A673 (cell line): ENCODE measurements around the gene DNAJA4. TPM values are rescaled to one million over a fixed set of nuclear protein-coding genes. Genes with fewer than 3 reads are reported as not detected.

ENCODE experiments used
- BruUV-seq: library from RNA; stranded (reverse); fragments of 400-500 nt; replicated peaks from 2 replicates; lab custom pipeline; 2021; lab: Mats Ljungman, UMichigan
- CTCF ChIA-PET: fragments of 300-600 bp; sonication (Branson Sonifier 250); formaldehyde crosslinking; loops from one replicate; lab custom pipeline; 2022; ENCODE audit warnings: antibody characterized with exemption; lab: Charles Lee
- POLR2A ChIA-PET: fragments of 300-600 bp; sonication (Branson Sonifier 250); formaldehyde crosslinking; loops from one replicate; lab custom pipeline; 2022; ENCODE audit warnings: antibody characterized with exemption; ENCODE audit not compliant: low non-redundant PET; lab: Charles Lee
- DNase-seq: peaks from one replicate; pipeline ENCODE4 v3.0.0-alpha.2; 2015; ENCODE audit warnings: low spot score
- H3K27ac ChIP-seq: fragments of 200-600 bp; sonication (generic); 2 replicates; pipeline ENCODE4 v1.5.1; 2016; ENCODE audit warnings: mixed run types, low read depth, mild to moderate bottlenecking, mixed read lengths, antibody characterized with exemption, low read length; ENCODE audit not compliant: poor library complexity, severe bottlenecking
- H3K27me3 ChIP-seq: fragments of 200-600 bp; sonication (generic); replicated peaks from 2 replicates; pipeline ENCODE4 v1.6.1; 2017; ENCODE audit warnings: mixed run types, low read depth, mild to moderate bottlenecking, mixed read lengths, antibody characterized with exemption, low read length; ENCODE audit not compliant: insufficient read depth, poor library complexity
- H3K36me3 ChIP-seq: fragments of 200-600 bp; sonication (generic); 2 replicates; pipeline ENCODE4 v1.6.1; 2016; ENCODE audit warnings: mixed run types, mild to moderate bottlenecking, mixed read lengths, antibody characterized with exemption, low read length; ENCODE audit not compliant: insufficient read depth, poor library complexity, severe bottlenecking
- H3K4me1 ChIP-seq: fragments of 200-600 bp; sonication (generic); 2 replicates; pipeline ENCODE4 v1.6.1; 2017; ENCODE audit warnings: mixed run types, mild to moderate bottlenecking, mixed read lengths, antibody characterized with exemption, low read length; ENCODE audit not compliant: insufficient read depth, poor library complexity, severe bottlenecking
- H3K4me3 ChIP-seq: fragments of 200-600 bp; sonication (generic); 2 replicates; pipeline ENCODE4 v1.5.1; 2016; ENCODE audit warnings: low read depth, mixed run types, mild to moderate bottlenecking, mixed read lengths, low read length; ENCODE audit not compliant: poor library complexity, severe bottlenecking
- H3K9me3 ChIP-seq: fragments of 200-600 bp; sonication (generic); 2 replicates; pipeline ENCODE4 v1.6.1; 2016; ENCODE audit warnings: mixed run types, low read depth, mild to moderate bottlenecking, mixed read lengths, antibody characterized with exemption, low read length; ENCODE audit not compliant: poor library complexity, severe bottlenecking
- CTCF ChIP-seq: fragments of 300-800, 200-600 bp; sonication (generic); conservative IDR thresholded peaks from 2 replicates; pipeline ENCODE4 v1.5.1; 2017; ENCODE audit warnings: low read depth, mild to moderate bottlenecking, antibody characterized with exemption, low read length, moderate library complexity, mixed read lengths
- EZH2 ChIP-seq: fragments of 200-600 bp; sonication (generic); IDR thresholded peaks from 2 replicates; pipeline ENCODE4 v1.6.1; 2017; ENCODE audit warnings: borderline replicate concordance, low read depth, mild to moderate bottlenecking, mixed read lengths, antibody characterized with exemption, low read length; ENCODE audit not compliant: poor library complexity, severe bottlenecking
- intact Hi-C: fragments of 100-400 bp; cut with micrococcal nuclease; formaldehyde crosslinking; loops from one replicate; pipeline ENCODE4 v1.10.0; 2022; ENCODE audit not compliant: unreplicated experiment
- total RNA-seq: library from RNA; stranded (reverse); gene quantifications from 2 replicates; pipeline ENCODE4 v1.2.3, GENCODE V29; 2021

DNAJA4 gene
- total RNA-seq, 1 experiment from 2014 or later: 15.7 TPM

- ChIA-PET POLR2A (no interaction called here), CTCF (no interaction called here)
- Histone ChIP-seq H3K9me3 (no peaks in the 10 kb centered on the region), H3K4me1 (no peaks in the 10 kb centered on the region), H3K36me3 (peaks cover 28% of the 10 kb centered on the region), H3K4me3 (no peak overlapping the region), H3K27ac (no peak overlapping the region), H3K27me3 (no peaks in the 10 kb centered on the region)
- intact Hi-C loops: no loop called here
- BruUV-seq: no TSS peak
- no peak for DNase-seq
- TF ChIP-seq CTCF (no peak), EZH2 (no peak)
Observed at GRCh38 chr15:78290222-78290621, 25.9 kb downstream of the DNAJA4 start.

GRCh38 chr15:78291052-78291451 lies 26.7 kb downstream of the DNAJA4 start:
- ChIA-PET POLR2A (interaction anchor here (0.7 kb wide), 1 partner anchor 8 kb away, joined by 5 read pairs; the partner anchor contains the start of gene SKIC8), CTCF (no interaction called here)
- TF ChIP-seq EZH2 (no peak), CTCF (no peak)
- DNase-seq: no peak
- H3K9me3 ChIP-seq: no peaks in the 10 kb centered on the region
- H3K27me3 ChIP-seq: no peaks in the 10 kb centered on the region
- H3K4me3 ChIP-seq: no peak overlapping the region
- intact Hi-C loops: no loop called here
- H3K4me1 ChIP-seq: no peaks in the 10 kb centered on the region
- no peak overlapping the region for H3K27ac ChIP-seq
- H3K36me3 ChIP-seq: peaks cover 28% of the 10 kb centered on the region
- no TSS peak for BruUV-seq

GRCh38 chr15:78291698-78292097 lies 27.3 kb downstream of the DNAJA4 start:
- TF ChIP-seq EZH2 (no peak), CTCF (no peak)
- no TSS peak for BruUV-seq
- Histone ChIP-seq H3K27me3 (no peaks in the 10 kb centered on the region), H3K4me3 (no peak overlapping the region), H3K9me3 (no peaks in the 10 kb centered on the region), H3K4me1 (no peaks in the 10 kb centered on the region), H3K27ac (no peak overlapping the region), H3K36me3 (peaks cover 28% of the 10 kb centered on the region)
- POLR2A ChIA-PET: interaction anchor here (0.7 kb wide), 1 partner anchor 8 kb away, joined by 5 read pairs; the partner anchor contains the start of gene SKIC8
- CTCF ChIA-PET: no interaction called here
- intact Hi-C loops: no loop called here
- no peak for DNase-seq
